T-helper 2 cell treated with Interferon-gamma antibody and Interleukin-4, amounts not matched to agents 100 ng/mL and 5 ng/mL, for 36 hours (primary cell): ENCODE results near the gene NPHP4. TPM values are rescaled to one million over a fixed set of nuclear protein-coding genes. Genes with fewer than 3 reads are reported as not detected.
"Not testable (repeated sequence)": the region's sequence is repeated elsewhere in the genome, so short reads cannot be mapped to it uniquely, and the experiment has no call there.

ENCODE experiments used
- intact Hi-C: fragments of 100-400 bp; cut with micrococcal nuclease; formaldehyde crosslinking; loops from one replicate; pipeline ENCODE4 v1.15.1; 2023
- total RNA-seq: library from RNA; stranded (reverse); gene quantifications from 2 replicates; pipeline ENCODE4 v1.2.3, GENCODE V29; 2022

Gene NPHP4
- total RNA-seq, 1 donor from 2014 or later: 21.6 TPM

GRCh38 chr1:6024376-6024775 lies 32.2 kb upstream of the NPHP4 start:
- intact Hi-C loops: no loop called here

- intact Hi-C loops: no loop called here
Observed at GRCh38 chr1:6023346-6023745, 31.1 kb upstream of the NPHP4 start.

GRCh38 chr1:6022193-6022592 lies 30.0 kb upstream of the NPHP4 start:
- intact Hi-C loops: no loop called here

- intact Hi-C loops: no loop called here
Observed at GRCh38 chr1:6019166-6019845, 27.1 kb upstream of the NPHP4 start.

- intact Hi-C loops: not testable (repeated sequence)
Observed at GRCh38 chr1:6017654-6018053, 25.4 kb upstream of the NPHP4 start.

GRCh38 chr1:6016191-6016865 lies 24.1 kb upstream of the NPHP4 start:
- intact Hi-C loops: no loop called here

- intact Hi-C loops: no loop called here
Observed at GRCh38 chr1:6014130-6014999, 22.1 kb upstream of the NPHP4 start.

GRCh38 chr1:6013491-6013890 lies 21.3 kb upstream of the NPHP4 start:
- intact Hi-C loops: no loop called here

GRCh38 chr1:6012529-6013318 lies 20.5 kb upstream of the NPHP4 start:
- intact Hi-C loops: no loop called here

- intact Hi-C loops: no loop called here
Observed at GRCh38 chr1:6011946-6012258, 19.7 kb upstream of the NPHP4 start.

- intact Hi-C loops: no loop called here
Observed at GRCh38 chr1:6011161-6011945, 19.1 kb upstream of the NPHP4 start.

- intact Hi-C loops: no loop called here
Observed at GRCh38 chr1:6010554-6010953, 18.3 kb upstream of the NPHP4 start.

GRCh38 chr1:6009120-6010040 lies 17.2 kb upstream of the NPHP4 start:
- intact Hi-C loops: no loop called here

GRCh38 chr1:6008696-6009095 lies 16.5 kb upstream of the NPHP4 start:
- intact Hi-C loops: no loop called here

GRCh38 chr1:6008084-6008415 lies 15.8 kb upstream of the NPHP4 start:
- intact Hi-C loops: no loop called here

- intact Hi-C loops: no loop called here
Observed at GRCh38 chr1:6007318-6008083, 15.3 kb upstream of the NPHP4 start.

GRCh38 chr1:6006882-6007281 lies 14.7 kb upstream of the NPHP4 start:
- intact Hi-C loops: no loop called here

- intact Hi-C loops: no loop called here
Observed at GRCh38 chr1:6005276-6005917, 13.2 kb upstream of the NPHP4 start.
